ENCODE results near the gene UROS.

Gene UROS

GRCh38 chr10:125808047-125808446, 15.0 kb downstream of the UROS start:
- no peak overlapping the region for H3K4me3 ChIP-seq (replicated peaks; ENCODE audit: low read depth, low read length)

GRCh38 chr10:125802739-125803138, 20.3 kb downstream of the UROS start:
- H3K4me3 ChIP-seq (replicated peaks; ENCODE audit: low read depth, low read length): no peak overlapping the region
- no peak for TF ChIP-seq CTCF (IDR thresholded peaks at IDR 0.05; ENCODE audit: low read depth, low read length, missing control alignments)
- DNase-seq (ENCODE audit: extremely low read depth, low read depth): no peak

More at GRCh38 chr10:125808047-125808446, 15.0 kb downstream of the UROS start:
- no peak for DNase-seq (ENCODE audit: extremely low read depth, low read depth)
- TF ChIP-seq CTCF (IDR thresholded peaks at IDR 0.05; ENCODE audit: low read depth, low read length, missing control alignments): no peak

DNA sequence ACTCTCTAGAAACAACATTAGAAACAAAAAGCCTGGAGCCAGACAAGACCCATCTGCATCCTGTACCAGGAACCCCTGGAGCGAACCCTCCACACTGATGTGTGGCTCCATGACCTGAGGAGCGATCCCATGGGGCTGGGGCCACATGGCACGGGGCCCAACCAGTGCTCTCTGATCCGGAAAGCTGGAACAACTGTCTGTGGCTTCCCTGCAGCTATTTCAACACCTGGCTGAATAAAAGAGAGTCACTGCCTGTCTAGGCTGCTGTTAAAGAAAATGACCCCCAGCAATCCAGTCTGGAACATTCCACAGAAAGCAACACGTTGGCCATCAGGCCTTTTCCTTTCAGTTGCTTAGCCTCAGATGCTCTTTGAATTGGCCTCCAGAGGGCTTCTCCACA, 20.9 kb downstream of the UROS start:
- TF ChIP-seq CTCF (IDR thresholded peaks at IDR 0.05; ENCODE audit: low read depth, low read length, missing control alignments): no peak
- DNase-seq (ENCODE audit: extremely low read depth, low read depth): no peak
- no peak overlapping the region for H3K4me3 ChIP-seq (replicated peaks; ENCODE audit: low read depth, low read length)

DNA sequence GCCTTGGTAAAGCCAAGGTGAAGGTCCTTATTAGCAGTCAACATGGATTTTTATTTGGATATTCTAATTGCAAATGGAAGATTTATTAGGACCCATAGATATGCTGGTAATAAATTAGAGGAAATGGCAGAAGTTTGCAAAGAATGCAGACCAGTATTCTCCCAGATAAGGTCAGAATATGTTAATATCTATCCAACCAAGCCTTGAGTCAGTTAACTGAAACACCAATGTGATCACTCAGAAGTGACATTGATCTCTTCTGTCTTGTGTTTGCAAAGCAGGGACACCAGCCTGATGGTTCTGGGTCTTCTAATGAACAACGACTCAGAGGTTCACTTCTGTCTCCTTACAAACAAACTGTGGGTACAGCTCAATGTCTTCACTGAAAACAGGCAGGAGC, 21.5 kb downstream of the UROS start:
- H3K4me3 ChIP-seq (replicated peaks; ENCODE audit: low read depth, low read length): no peak overlapping the region
- no peak for DNase-seq (ENCODE audit: extremely low read depth, low read depth)
- TF ChIP-seq CTCF (IDR thresholded peaks at IDR 0.05; ENCODE audit: low read depth, low read length, missing control alignments): no peak

DNA sequence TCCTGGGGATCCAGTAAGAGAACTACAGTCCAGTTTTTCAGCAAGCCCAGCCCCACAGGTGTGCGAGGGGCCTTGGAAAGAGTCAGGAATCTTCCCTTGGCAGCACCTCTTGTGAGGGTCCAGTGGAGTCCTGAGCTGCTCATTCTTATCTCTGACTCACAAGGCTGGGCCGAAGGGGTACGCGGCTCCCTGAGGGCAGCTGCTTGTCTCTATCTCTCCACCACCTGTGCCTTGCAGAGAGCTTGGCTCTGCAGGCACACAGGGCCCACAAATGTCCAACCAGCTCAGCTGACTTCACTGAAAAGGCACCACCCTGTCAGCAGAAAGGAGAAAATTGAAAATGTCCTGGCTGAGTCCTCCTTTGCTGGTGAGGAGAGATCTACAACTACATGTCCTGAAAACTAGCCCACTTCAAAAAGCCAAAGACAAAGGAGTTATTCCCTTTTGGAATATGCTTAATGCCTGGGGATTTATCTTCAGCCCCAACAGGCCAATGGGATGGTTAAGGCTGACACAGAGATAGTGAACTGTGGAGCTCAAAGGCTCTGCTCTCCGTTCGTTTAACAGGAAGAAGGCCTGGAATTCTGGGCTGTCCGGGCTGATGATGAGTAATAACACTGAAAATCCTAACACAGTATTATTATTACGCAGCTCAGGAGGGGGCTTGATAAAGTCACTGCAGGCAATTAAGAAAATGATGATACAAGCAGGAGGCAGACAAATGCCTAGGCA, 23.4 kb downstream of the UROS start:
- H3K4me3 ChIP-seq (replicated peaks; ENCODE audit: low read depth, low read length): no peak overlapping the region
- TF ChIP-seq CTCF (IDR thresholded peaks at IDR 0.05; ENCODE audit: low read depth, low read length, missing control alignments): no peak
- no peak for DNase-seq (ENCODE audit: extremely low read depth, low read depth)

- DNase-seq (ENCODE audit: extremely low read depth, low read depth): no peak
- H3K4me3 ChIP-seq (replicated peaks; ENCODE audit: low read depth, low read length): no peak overlapping the region
- no peak for TF ChIP-seq CTCF (IDR thresholded peaks at IDR 0.05; ENCODE audit: low read depth, low read length, missing control alignments)
These were observed 24.9 kb downstream of the UROS start for GRCh38 chr10:125797994-125798662.

All from HFF-Myc (cell line).